Type B pancreatic cell (in vitro differentiated cells): ENCODE measurements around the gene PCDHGB7. TPM values are rescaled to one million over a fixed set of nuclear protein-coding genes. Genes with fewer than 3 reads are reported as not detected.
"Not testable (repeated sequence)": the region's sequence is repeated elsewhere in the genome, so short reads cannot be mapped to it uniquely, and the experiment has no call there.

Experiments
- DNase-seq: peaks from one replicate; pipeline ENCODE4 v3.0.0; 2021; ENCODE audit warnings: mixed read lengths; ENCODE audit not compliant: unreplicated experiment; ENCODE audit errors: extremely low spot score
- H3K27ac Mint-ChIP-seq: 2 replicates; pipeline ENCODE4 v1.8.0; 2021; ENCODE audit warnings: mild to moderate bottlenecking, mixed read lengths
- H3K27me3 Mint-ChIP-seq: 2 replicates; pipeline ENCODE4 v1.8.0; 2021; ENCODE audit warnings: mixed read lengths
- H3K36me3 Mint-ChIP-seq: 2 replicates; pipeline ENCODE4 v1.8.0; 2021; ENCODE audit warnings: mixed read lengths
- H3K4me1 Mint-ChIP-seq: one replicate; pipeline ENCODE4 v1.8.0; 2021; ENCODE audit warnings: mixed read lengths; ENCODE audit not compliant: unreplicated experiment
- H3K4me3 Mint-ChIP-seq: 2 replicates; pipeline ENCODE4 v1.8.0; 2021; ENCODE audit warnings: mild to moderate bottlenecking, mixed read lengths
- H3K9me3 Mint-ChIP-seq: 2 replicates; pipeline ENCODE4 v1.8.0; 2021; ENCODE audit warnings: mixed read lengths
- total RNA-seq: library from RNA; stranded (reverse); gene quantifications from 2 replicates; pipeline ENCODE4 v1.2.1, GENCODE V29; 2021; ENCODE audit warnings: low replicate concordance
- TF ChIP-seq, protein P1 (sequence below): fragments of 200-600 bp; sonication (generic); conservative IDR thresholded peaks from 2 replicates; pipeline ENCODE4 v1.5.0; 2021; ENCODE audit warnings: antibody characterized with exemption, mild to moderate bottlenecking

PCDHGB7 gene
- total RNA-seq, 1 donor from 2014 or later, result 8.5 TPM

DNA sequence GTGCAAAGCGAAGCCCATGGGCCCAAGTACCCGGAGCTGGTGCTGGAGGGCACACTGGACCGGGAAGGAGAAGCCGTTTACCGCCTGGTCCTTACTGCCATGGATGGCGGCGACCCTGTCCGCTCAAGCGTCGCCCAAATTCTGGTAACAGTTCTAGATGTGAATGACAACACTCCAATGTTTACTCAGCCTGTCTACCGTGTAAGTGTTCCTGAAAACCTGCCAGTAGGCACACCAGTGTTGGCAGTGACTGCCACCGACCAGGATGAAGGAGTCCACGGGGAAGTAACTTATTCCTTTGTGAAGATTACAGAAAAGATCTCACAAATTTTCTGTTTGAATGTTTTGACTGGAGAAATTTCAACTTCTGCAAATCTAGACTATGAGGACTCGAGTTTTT lies 42.9 kb upstream of the PCDHGB7 start:
- Mint-ChIP-seq H3K36me3 (peaks cover 3% of the 10 kb centered on the region), H3K27ac (no peak overlapping the region), H3K4me3 (no peak overlapping the region), H3K27me3 (no peaks in the 10 kb centered on the region), H3K4me1 (no peaks in the 10 kb centered on the region), H3K9me3 (peaks cover 4% of the 10 kb centered on the region)
- DNase-seq, result no peak
- TF ChIP-seq, protein P1, sequence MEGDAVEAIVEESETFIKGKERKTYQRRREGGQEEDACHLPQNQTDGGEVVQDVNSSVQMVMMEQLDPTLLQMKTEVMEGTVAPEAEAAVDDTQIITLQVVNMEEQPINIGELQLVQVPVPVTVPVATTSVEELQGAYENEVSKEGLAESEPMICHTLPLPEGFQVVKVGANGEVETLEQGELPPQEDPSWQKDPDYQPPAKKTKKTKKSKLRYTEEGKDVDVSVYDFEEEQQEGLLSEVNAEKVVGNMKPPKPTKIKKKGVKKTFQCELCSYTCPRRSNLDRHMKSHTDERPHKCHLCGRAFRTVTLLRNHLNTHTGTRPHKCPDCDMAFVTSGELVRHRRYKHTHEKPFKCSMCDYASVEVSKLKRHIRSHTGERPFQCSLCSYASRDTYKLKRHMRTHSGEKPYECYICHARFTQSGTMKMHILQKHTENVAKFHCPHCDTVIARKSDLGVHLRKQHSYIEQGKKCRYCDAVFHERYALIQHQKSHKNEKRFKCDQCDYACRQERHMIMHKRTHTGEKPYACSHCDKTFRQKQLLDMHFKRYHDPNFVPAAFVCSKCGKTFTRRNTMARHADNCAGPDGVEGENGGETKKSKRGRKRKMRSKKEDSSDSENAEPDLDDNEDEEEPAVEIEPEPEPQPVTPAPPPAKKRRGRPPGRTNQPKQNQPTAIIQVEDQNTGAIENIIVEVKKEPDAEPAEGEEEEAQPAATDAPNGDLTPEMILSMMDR, result no peak

DNA sequence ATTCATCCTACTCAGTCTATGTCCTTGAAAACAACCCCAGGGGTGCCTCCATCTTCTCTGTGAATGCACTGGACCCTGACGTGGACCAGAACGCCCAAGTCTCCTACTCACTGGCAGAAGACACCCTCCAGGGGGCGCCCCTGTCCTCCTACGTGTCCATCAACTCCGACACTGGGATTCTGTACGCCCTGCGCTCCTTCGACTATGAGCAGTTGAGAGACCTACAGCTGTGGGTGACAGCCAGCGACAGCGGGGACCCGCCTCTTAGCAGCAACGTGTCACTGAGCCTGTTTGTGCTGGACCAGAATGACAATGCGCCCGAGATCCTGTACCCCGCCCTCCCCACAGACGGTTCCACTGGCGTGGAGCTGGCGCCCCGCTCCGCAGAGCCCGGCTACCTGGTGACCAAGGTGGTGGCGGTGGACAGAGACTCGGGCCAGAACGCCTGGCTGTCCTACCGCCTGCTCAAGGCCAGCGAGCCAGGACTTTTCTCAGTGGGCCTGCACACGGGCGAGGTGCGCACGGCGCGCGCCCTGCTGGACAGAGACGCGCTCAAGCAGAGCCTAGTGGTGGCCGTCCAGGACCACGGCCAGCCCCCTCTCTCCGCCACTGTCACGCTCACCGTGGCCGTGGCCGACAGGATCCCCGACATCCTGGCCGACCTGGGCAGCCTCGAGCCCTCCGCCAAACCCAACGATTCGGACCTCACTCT lies 41.9 kb upstream of the PCDHGB7 start:
- H3K4me1 Mint-ChIP-seq, H3K9me3 Mint-ChIP-seq, H3K27ac Mint-ChIP-seq, H3K4me3 Mint-ChIP-seq, H3K36me3 Mint-ChIP-seq, DNase-seq, H3K27me3 Mint-ChIP-seq: not testable (repeated sequence)

DNA sequence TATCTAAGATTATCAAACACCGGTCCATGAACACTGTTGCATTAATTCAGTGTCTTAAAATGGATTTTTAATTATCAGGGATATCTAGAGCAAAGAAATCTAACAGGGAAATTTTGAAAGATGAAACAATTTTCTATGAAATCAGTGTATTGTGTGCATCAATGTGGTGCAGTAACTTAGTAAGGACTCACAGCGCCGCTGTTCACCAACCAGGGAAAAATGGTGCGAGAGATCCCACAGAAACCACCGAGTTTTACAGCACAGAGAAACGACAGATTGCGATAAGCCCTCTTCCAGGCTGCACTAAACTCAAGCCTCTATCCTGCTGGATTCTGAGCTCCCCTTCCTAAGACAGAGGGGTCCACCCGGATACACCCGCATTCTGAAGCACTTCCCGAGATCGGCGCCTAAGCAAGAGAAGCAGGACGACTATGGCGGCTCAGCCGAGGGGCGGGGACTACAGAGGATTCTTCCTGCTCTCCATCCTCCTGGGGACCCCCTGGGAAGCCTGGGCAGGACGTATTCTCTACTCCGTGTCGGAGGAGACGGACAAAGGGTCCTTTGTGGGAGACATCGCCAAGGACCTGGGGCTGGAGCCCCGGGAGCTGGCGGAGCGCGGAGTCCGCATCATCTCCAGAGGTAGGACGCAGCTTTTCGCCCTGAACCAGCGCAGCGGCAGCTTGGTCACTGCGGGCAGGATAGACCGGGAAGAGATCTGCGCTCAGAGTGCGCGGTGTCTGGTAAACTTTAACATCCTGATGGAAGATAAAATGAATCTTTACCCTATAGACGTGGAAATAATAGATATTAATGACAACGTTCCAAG lies 34.8 kb upstream of the PCDHGB7 start, which contains the start of gene PCDHGA7:
PCDHGA7 (plus strand) TSS at position 274 of the 826 bp plus-strand sequence; CDS start at position 432, 158 bp downstream.
- TF ChIP-seq, protein P1, result no peak
- Mint-ChIP-seq H3K27ac (no peak within 1 kb of the TSS), H3K27me3 (no peaks in the 10 kb centered on the region), H3K4me3 (no peak within 1 kb of the TSS), H3K4me1 (no peaks in the 10 kb centered on the region), H3K9me3 (no peaks in the 10 kb centered on the region), H3K36me3 (no peaks in the 10 kb centered on the region)
- DNase-seq, result peak; percentile 60

DNA sequence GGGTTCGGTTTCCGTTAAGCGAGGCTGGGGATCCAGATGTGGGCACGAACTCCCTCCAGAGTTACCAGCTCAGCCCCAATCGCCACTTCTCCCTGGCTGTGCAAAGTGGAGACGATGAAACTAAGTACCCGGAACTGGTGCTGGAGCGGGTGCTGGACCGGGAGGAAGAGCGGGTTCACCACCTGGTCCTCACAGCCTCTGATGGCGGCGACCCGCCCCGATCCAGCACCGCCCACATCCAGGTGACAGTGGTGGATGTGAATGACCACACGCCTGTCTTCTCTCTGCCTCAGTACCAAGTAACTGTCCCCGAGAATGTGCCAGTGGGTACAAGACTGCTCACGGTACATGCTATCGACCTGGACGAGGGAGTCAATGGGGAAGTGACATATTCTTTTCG lies 34.1 kb upstream of the PCDHGB7 start:
- Mint-ChIP-seq H3K27me3 (no peaks in the 10 kb centered on the region), H3K4me3 (no peak overlapping the region), H3K4me1 (no peaks in the 10 kb centered on the region), H3K36me3 (peaks cover 1% of the 10 kb centered on the region), H3K9me3 (no peaks in the 10 kb centered on the region), H3K27ac (no peak overlapping the region)
- TF ChIP-seq, protein P1, result no peak
- no peak for DNase-seq

DNA sequence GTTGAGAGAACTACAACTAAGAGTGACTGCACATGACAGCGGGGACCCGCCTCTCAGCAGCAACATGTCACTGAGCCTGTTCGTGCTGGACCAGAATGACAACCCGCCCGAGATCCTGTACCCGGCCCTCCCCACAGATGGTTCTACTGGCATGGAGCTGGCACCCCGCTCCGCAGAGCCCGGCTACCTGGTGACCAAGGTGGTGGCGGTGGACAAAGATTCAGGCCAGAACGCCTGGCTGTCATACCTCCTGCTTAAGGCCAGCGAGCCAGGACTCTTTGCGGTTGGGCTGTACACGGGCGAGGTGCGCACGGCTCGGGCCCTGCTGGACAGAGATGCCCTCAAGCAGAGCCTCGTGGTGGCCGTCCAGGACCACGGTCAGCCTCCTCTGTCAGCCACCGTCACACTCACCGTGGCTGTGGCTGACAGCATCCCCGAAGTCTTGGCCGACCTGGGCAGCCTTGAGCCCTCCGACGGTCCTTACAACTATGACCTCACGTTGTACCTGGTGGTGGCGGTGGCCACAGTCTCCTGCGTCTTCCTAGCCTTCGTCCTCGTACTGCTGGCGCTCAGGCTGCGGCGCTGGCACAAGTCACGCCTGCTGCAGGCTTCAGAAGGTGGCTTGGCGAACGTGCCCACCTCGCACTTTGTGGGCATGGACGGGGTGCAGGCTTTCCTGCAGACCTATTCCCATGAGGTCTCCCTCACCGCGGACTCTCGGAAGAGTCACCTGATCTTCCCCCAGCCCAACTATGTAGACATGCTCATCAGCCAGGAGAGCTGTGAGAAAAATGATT lies 32.8 kb upstream of the PCDHGB7 start:
- Mint-ChIP-seq H3K27ac (no peak overlapping the region), H3K4me3 (no peak overlapping the region), H3K4me1 (no peaks in the 10 kb centered on the region), H3K27me3 (no peaks in the 10 kb centered on the region), H3K36me3 (peaks cover 7% of the 10 kb centered on the region), H3K9me3 (no peaks in the 10 kb centered on the region)
- peak; percentile 58 for DNase-seq
- TF ChIP-seq, protein P1, result no peak
